Measurements from ENCODE around the gene ELMO1.

ELMO1 gene

DNA sequence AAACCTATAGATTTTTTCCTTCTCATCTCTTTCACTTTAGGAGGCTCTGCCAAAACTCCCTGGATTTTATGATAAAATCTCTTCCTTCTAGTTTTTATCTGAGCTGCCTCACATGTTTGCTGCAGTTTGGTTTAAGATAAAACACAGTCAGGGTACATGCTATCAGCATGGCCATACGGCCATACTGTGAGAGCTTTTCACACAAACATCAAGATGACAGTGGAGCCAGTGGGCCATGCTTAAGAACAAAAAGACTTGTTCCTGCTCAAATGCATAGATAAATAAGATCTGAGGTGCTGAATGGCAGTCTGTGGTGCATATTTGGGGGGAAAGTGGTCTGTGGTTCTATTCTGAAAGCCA is 91.0 kb downstream of the ELMO1 start:
- in situ Hi-C loops (cut with MboI; ENCODE audit: low pct_unique_long_range_greater_than_20kb, low sequenced_read_pairs, unreplicated experiment) = no loop called here
- no peak for DNase-seq (ENCODE audit: low spot score)
- TF ChIP-seq, protein P1, sequence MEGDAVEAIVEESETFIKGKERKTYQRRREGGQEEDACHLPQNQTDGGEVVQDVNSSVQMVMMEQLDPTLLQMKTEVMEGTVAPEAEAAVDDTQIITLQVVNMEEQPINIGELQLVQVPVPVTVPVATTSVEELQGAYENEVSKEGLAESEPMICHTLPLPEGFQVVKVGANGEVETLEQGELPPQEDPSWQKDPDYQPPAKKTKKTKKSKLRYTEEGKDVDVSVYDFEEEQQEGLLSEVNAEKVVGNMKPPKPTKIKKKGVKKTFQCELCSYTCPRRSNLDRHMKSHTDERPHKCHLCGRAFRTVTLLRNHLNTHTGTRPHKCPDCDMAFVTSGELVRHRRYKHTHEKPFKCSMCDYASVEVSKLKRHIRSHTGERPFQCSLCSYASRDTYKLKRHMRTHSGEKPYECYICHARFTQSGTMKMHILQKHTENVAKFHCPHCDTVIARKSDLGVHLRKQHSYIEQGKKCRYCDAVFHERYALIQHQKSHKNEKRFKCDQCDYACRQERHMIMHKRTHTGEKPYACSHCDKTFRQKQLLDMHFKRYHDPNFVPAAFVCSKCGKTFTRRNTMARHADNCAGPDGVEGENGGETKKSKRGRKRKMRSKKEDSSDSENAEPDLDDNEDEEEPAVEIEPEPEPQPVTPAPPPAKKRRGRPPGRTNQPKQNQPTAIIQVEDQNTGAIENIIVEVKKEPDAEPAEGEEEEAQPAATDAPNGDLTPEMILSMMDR (IDR thresholded peaks at IDR 0.05; ENCODE audit: extremely low read depth, insufficient read depth, missing control alignments) = no peak

DNA sequence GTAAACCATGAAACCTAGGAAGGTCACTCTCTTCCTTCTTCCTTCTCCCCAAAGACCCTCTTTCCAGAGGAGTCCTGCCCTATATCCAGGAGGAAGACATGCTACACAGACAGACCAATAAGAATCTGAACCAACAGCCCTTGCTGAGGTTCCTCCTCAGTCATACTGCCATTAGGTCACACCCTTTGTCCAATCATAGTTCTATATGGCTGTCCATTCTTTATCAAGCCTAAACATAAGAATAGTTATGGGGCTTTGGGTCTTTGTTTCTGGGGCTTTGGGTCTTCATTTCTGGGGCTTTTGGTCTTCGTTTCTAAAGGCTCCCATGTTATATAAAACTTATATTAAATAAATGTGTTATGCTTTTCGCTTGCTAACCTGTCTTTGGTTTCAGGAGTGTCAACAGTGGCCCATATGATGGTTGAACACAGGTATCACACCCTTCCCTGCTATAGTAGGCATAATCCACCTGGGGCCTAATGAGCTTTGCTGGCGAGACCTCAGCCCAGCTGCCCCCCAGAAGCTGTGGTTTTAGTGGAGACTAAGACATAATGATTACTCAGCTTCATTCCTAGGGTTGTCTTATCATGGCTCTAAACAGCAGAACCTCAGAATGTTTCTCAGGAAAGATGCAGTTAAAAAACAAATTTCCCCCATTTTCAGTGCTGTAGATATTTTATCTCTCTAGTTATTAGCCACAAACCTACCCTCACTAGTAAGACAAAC is 91.6 kb downstream of the ELMO1 start:
- TF ChIP-seq, protein P1 (IDR thresholded peaks at IDR 0.05; ENCODE audit: extremely low read depth, insufficient read depth, missing control alignments) = no peak
- no peak for DNase-seq (ENCODE audit: low spot score)
- in situ Hi-C loops (cut with MboI; ENCODE audit: low pct_unique_long_range_greater_than_20kb, low sequenced_read_pairs, unreplicated experiment) = no loop called here

DNA sequence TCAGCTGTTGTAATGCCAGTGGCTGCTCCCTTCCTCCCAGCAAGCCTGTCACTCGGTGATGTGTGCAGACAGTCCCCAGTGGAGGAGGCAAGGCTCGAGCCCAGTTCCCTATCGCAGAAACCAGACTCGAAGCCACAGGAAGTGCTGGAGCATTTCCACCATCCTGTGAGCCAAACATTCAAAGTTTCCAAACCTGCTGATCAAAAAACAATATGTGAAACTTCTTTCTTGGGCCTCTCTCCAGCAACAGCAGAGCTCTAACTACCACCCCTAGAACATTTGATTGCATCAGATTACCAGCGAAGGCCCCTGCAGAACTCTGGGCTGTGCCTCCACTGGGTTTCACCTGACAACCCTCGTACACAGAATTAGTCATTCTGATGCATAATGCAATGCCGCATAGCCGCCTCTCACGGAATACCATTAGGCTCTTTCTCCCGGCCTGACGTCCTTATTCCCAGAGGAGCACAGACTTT is 94.0 kb downstream of the ELMO1 start:
- in situ Hi-C loops (cut with MboI; ENCODE audit: low pct_unique_long_range_greater_than_20kb, low sequenced_read_pairs, unreplicated experiment) = no loop called here
- TF ChIP-seq, protein P1 (IDR thresholded peaks at IDR 0.05; ENCODE audit: extremely low read depth, insufficient read depth, missing control alignments) = no peak

GRCh38 chr7:37353949-37354655 is 94.6 kb downstream of the ELMO1 start:
- TF ChIP-seq, protein P1 (IDR thresholded peaks at IDR 0.05; ENCODE audit: extremely low read depth, insufficient read depth, missing control alignments) = no peak
- in situ Hi-C loops (cut with MboI; ENCODE audit: low pct_unique_long_range_greater_than_20kb, low sequenced_read_pairs, unreplicated experiment) = no loop called here
- DNase-seq (ENCODE audit: low spot score) = no peak

More for the DNA sequence above, 94.0 kb downstream of the ELMO1 start:
- no peak for DNase-seq (ENCODE audit: low spot score)

DNA sequence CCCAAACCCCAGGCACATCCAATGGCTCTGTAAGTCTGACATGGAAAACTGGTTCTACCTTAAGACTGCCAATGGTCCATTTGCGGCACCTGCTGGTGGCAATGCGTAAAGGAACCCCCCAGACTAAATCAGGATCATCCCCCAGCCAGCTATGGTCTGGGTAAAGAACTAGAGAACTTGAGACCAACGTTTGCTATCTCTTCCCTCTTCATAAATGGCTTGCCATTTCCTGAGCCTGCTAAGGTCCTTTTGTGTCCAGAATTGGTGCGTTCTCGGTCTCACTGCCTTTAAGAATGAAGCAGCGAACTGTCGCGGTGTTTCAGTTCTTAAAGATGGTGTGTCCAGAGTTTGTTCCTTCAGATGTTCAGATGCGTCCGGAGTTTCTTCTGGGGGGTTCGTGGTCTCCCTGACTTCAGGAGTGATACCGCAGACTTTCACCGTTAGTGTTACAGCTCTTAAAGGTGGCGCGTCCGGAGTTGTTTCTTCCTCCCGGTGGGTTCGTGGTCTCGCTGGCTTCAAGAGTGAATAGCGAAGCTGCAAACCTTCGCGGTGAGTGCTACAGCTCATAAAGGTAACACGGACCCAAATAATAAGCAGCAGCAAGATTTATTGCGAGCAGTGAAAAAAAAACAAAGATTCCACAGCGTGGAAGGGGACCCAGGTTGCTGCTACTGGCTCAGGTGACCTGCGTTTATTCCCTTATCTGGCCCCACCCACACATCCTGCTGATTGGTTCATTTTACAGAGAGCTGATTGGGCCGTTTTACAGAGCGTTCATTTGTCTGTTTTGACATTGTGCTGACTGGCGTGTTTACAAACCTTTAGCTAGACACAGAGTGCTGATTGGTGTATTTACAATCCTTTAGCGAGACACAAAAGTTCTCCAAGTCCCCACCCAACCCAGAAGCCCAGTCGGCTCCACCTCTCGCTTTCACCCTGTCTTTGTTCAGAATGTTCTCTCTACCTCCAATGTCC is 95.4 kb downstream of the ELMO1 start:
- DNase-seq (ENCODE audit: low spot score) = no peak
- in situ Hi-C loops (cut with MboI; ENCODE audit: low pct_unique_long_range_greater_than_20kb, low sequenced_read_pairs, unreplicated experiment) = no loop called here
- TF ChIP-seq, protein P1 (IDR thresholded peaks at IDR 0.05; ENCODE audit: extremely low read depth, insufficient read depth, missing control alignments) = peak; percentile 86

DNA sequence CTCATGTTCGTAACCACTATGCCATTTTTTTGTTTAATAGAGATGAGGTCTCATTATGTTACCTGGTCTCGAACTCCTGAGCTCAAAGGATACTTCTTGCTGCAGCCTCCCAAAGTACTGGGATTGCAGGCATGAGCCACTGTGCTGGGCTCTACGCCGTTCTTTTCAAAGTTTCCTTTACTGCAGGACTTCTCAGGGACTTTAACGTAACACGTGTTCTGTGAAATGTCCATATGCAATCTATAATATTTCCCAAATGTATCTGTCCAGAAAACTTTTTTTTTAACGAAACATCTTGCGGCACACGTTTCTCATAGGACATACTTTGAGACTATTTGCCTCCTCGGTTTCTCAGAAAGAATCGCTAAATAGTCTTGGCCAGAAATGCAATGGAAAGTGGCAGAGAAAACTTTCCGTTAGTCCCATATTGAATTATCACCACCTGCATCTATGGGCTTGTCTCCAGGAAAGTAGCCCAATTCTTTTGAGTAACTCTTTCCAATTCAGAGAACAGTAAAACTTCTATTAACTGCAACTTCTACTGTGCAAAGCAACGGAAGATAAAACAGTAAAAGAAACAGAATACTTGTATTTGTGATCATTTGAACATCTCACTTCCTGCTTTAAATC is 96.3 kb downstream of the ELMO1 start:
- TF ChIP-seq, protein P1 (IDR thresholded peaks at IDR 0.05; ENCODE audit: extremely low read depth, insufficient read depth, missing control alignments) = no peak
- no peak for DNase-seq (ENCODE audit: low spot score)
- in situ Hi-C loops (cut with MboI; ENCODE audit: low pct_unique_long_range_greater_than_20kb, low sequenced_read_pairs, unreplicated experiment) = no loop called here

Data from GM13977 (cell line).